Stomach (tissue), 9 donors: ENCODE measurements around the gene FOXC2. TPM values are rescaled to one million over a fixed set of nuclear protein-coding genes. Genes with fewer than 3 reads are reported as not detected.

Experiments used
- DNase-seq, 2 donors: peaks; one replicate each; pipeline versions ENCODE4 v3.0.0 to v3.0.0-alpha.2; 2013 to 2019
- H3K27ac ChIP-seq, 5 donors: fragments of 200-600 bp in 4 of 5; sonication (generic) in 4 of 5; one replicate each; pipeline ENCODE4 v1.5.1; 2013 to 2019; ENCODE audit warnings: mild to moderate bottlenecking in 1 of 5, moderate library complexity in 1 of 5
- H3K27me3 ChIP-seq, 3 donors: fragments of 200-600 bp; sonication (generic); one replicate each; pipeline ENCODE4 v1.5.1; 2017 to 2019; ENCODE audit warnings: mixed run types in 1 of 3
- H3K36me3 ChIP-seq, 4 donors: fragments of 200-600 bp; sonication (generic); 1 replicate in 3 of 4; 2 replicates in 1 of 4; pipeline ENCODE4 v1.5.1; 2016 to 2019
- H3K4me1 ChIP-seq, 4 donors: fragments of 200-600 bp; sonication (generic); one replicate each; pipeline ENCODE4 v1.5.1; 2016 to 2019
- H3K4me3 ChIP-seq, 4 donors: fragments of 200-600 bp; sonication (generic) in 3 of 4; one replicate each; pipeline ENCODE4 v1.5.1; 2016 to 2019; ENCODE audit warnings: mild to moderate bottlenecking in 1 of 4
- H3K9me3 ChIP-seq, 4 donors: fragments of 200-600 bp; sonication (generic); one replicate each; pipeline ENCODE4 v1.5.1; 2016 to 2019
- CTCF ChIP-seq, 7 experiments: fragments of 450-650 bp in 4 of 7; fragments of 200-600 bp in 3 of 7; sonication (generic) in 3 of 7; IDR thresholded peaks; one replicate each; pipeline ENCODE4 v1.5.1; 2016 to 2019; ENCODE audit warnings: antibody characterized with exemption in 7 of 7, control low read depth in 2 of 7, mild to moderate bottlenecking in 1 of 7
- EP300 ChIP-seq: sonication (generic); formaldehyde crosslinking; IDR thresholded peaks from one replicate; pipeline ENCODE4 v1.6.1; 2017; ENCODE audit warnings: antibody characterized with exemption
- POLR2A ChIP-seq, 4 donors: fragments of 450-650 bp; IDR thresholded peaks; one replicate each; pipeline ENCODE4 v1.6.1; 2016; ENCODE audit warnings: antibody characterized with exemption in 4 of 4, control low read depth in 2 of 4, mild to moderate bottlenecking in 1 of 4, moderate library complexity in 1 of 4
- POLR2AphosphoS5 ChIP-seq, 3 donors: sonication (generic); formaldehyde crosslinking; IDR thresholded peaks; one replicate each; pipeline ENCODE4 v1.6.1; 2016; ENCODE audit warnings: antibody characterized with exemption in 3 of 3
- WGBS, 5 donors: extraction: QIAGEN DNeasy Blood & Tissue Kit in 3 of 5; methylation state at CpG; one replicate each; pipeline versions ENCODE4 v1.1.5 to v1.1.7; 2013 to 2018; 5-methylcytosine and 5-hydroxymethylcytosine counted together
- intact Hi-C: fragments of 100-400 bp; cut with DNase I; formaldehyde crosslinking; loops from one replicate; pipeline ENCODE4 v1.15.1; 2023; ENCODE audit warnings: low total_unique reads
- polyA plus RNA-seq, 3 donors: library from polyadenylated mRNA; stranded (reverse); fragments of 200-250 nt; gene quantifications; one replicate each; pipeline ENCODE4 v1.2.3, GENCODE V29; 2013
- total RNA-seq, 5 donors: library from RNA; depleted of rRNA; stranded (reverse); fragments of >200 nt; gene quantifications; one replicate each; pipeline versions ENCODE4 v1.1.0 to v1.2.3, GENCODE V29; 2014 to 2016
- donor health status: healthy with polysubstance abuse.
- donor health status: Bipolar disorder and iron deficiency.
- donor health status: healthy.

The FOXC2 gene
- total and polyA plus RNA-seq, 8 donors, result 0.08 to 0.18 (median 0.12) TPM; not detected in 5

GRCh38 chr16:86609115-86609514 is 42.5 kb downstream of the FOXC2 start:
- no peak for DNase-seq
- Histone ChIP-seq H3K4me3 (no peak overlapping the region), H3K4me1 (peaks cover 0 to 9% (median 0%) of the 10 kb centered on the region in 4 donors), H3K36me3 (no peaks in the 10 kb centered on the region), H3K27ac (no peak overlapping the region), H3K27me3 (peaks cover 0 to 73% (median 12%) of the 10 kb centered on the region in 3 donors), H3K9me3 (no peaks in the 10 kb centered on the region)
- no peak for TF ChIP-seq CTCF (IDR thresholded peaks at IDR 0.05)
- no peak for TF ChIP-seq POLR2A (IDR thresholded peaks at IDR 0.05)
- no peak for TF ChIP-seq EP300
- TF ChIP-seq POLR2AphosphoS5 (IDR thresholded peaks at IDR 0.05), result no peak
- intact Hi-C loops, result no loop called here
- WGBS, 5 donors, result 74 to 81% (median 78%) methylated on average over 6 of the region's 6 CpGs

GRCh38 chr16:86609661-86610060 is 43.0 kb downstream of the FOXC2 start:
- peaks cover 0 to 9% (median 0%) of the 10 kb centered on the region in 4 donors for H3K4me1 ChIP-seq
- DNase-seq, result no peak
- no peaks in the 10 kb centered on the region for H3K36me3 ChIP-seq
- H3K9me3 ChIP-seq, result no peaks in the 10 kb centered on the region
- H3K27ac ChIP-seq, result no peak overlapping the region
- H3K27me3 ChIP-seq, result peaks cover 0 to 67% (median 12%) of the 10 kb centered on the region in 3 donors
- H3K4me3 ChIP-seq, result no peak overlapping the region
- 69 to 81% (median 75%) methylated on average over 10 of the region's 10 CpGs for WGBS, 5 donors
- TF ChIP-seq CTCF (IDR thresholded peaks at IDR 0.05) (no peak), POLR2A (IDR thresholded peaks at IDR 0.05) (no peak), EP300 (no peak), POLR2AphosphoS5 (IDR thresholded peaks at IDR 0.05) (no peak)
- intact Hi-C loops, result no loop called here

GRCh38 chr16:86610779-86611524 is 44.3 kb downstream of the FOXC2 start:
- Histone ChIP-seq H3K4me1 (peaks cover 0 to 9% (median 0%) of the 10 kb centered on the region in 4 donors), H3K27ac (peak overlapping the region in 1 of 5 donors; percentile 8), H3K36me3 (no peaks in the 10 kb centered on the region), H3K27me3 (peaks cover 0 to 57% (median 12%) of the 10 kb centered on the region in 3 donors), H3K9me3 (no peaks in the 10 kb centered on the region), H3K4me3 (no peak overlapping the region)
- intact Hi-C loops, result no loop called here
- TF ChIP-seq EP300, result no peak
- no peak for TF ChIP-seq POLR2AphosphoS5 (IDR thresholded peaks at IDR 0.05)
- no peak for TF ChIP-seq POLR2A (IDR thresholded peaks at IDR 0.05)
- no peak for TF ChIP-seq CTCF (IDR thresholded peaks at IDR 0.05)
- DNase-seq, result no peak
- 61 to 73% (median 72%) methylated on average over 15 to 18 of the region's 18 CpGs for WGBS, 5 donors

GRCh38 chr16:86611525-86611855 is 44.9 kb downstream of the FOXC2 start:
- Histone ChIP-seq H3K4me1 (peaks cover 0 to 9% (median 0%) of the 10 kb centered on the region in 4 donors), H3K27me3 (peaks cover 0 to 55% (median 12%) of the 10 kb centered on the region in 3 donors), H3K27ac (peak overlapping the region in 1 of 5 donors; percentile 8), H3K36me3 (no peaks in the 10 kb centered on the region), H3K9me3 (no peaks in the 10 kb centered on the region), H3K4me3 (no peak overlapping the region)
- no peak for TF ChIP-seq POLR2AphosphoS5 (IDR thresholded peaks at IDR 0.05)
- no peak for TF ChIP-seq CTCF (IDR thresholded peaks at IDR 0.05)
- TF ChIP-seq EP300, result no peak
- TF ChIP-seq POLR2A (IDR thresholded peaks at IDR 0.05), result no peak
- intact Hi-C loops, result no loop called here
- peak in 1 of 2 donors; percentile 74 for DNase-seq
- WGBS, 5 donors, result 49 to 65% (median 60%) methylated on average over 7 of the region's 7 CpGs
